Activated T-helper 1 cell treated with anti-CD3 and anti-CD28 coated beads, Interleukin-2, amount 50 U/mL, for 16 hours (primary cell): ENCODE results near the gene ITGA6.

Experiments
- DNase-seq, 2 donors: peaks; one replicate each; pipeline ENCODE4 v3.0.0-alpha.2; 2020; ENCODE audit warnings: low read depth in 1 of 2, low spot score in 1 of 2

ITGA6 gene

GRCh38 chr2:172415865-172416183 lies 11.6 kb upstream of the ITGA6 start:
- no peak for DNase-seq

- no peak for DNase-seq
These were observed 10.8 kb upstream of the ITGA6 start for GRCh38 chr2:172416447-172417058.

GRCh38 chr2:172420216-172420615 lies 7.2 kb upstream of the ITGA6 start:
- no peak for DNase-seq

GRCh38 chr2:172423160-172423559 lies 4.2 kb upstream of the ITGA6 start:
- no peak for DNase-seq

GRCh38 chr2:172425336-172425735 lies 2.0 kb upstream of the ITGA6 start:
- DNase-seq: no peak

GRCh38 chr2:172426635-172427255 lies 641 bp upstream of the ITGA6 start:
- no peak for DNase-seq

GRCh38 chr2:172427990-172428831 lies 825 bp downstream of the ITGA6 start:
- peak; percentile 40 to 46 for DNase-seq

- no peak for DNase-seq
These were observed 1.4 kb downstream of the ITGA6 start for GRCh38 chr2:172428832-172429210.

- DNase-seq: no peak
These were observed 2.0 kb downstream of the ITGA6 start for GRCh38 chr2:172429301-172429968.

- DNase-seq: no peak
These were observed 2.6 kb downstream of the ITGA6 start for GRCh38 chr2:172430027-172430426.

GRCh38 chr2:172430678-172431077 lies 3.3 kb downstream of the ITGA6 start:
- DNase-seq: no peak

- no peak for DNase-seq
These were observed 4.1 kb downstream of the ITGA6 start for GRCh38 chr2:172431463-172431862.

GRCh38 chr2:172431993-172432392 lies 4.6 kb downstream of the ITGA6 start:
- DNase-seq: no peak

GRCh38 chr2:172433144-172433543 lies 5.8 kb downstream of the ITGA6 start:
- DNase-seq: no peak

GRCh38 chr2:172434821-172435605 lies 7.6 kb downstream of the ITGA6 start:
- DNase-seq: no peak

GRCh38 chr2:172435606-172435911 lies 8.2 kb downstream of the ITGA6 start:
- DNase-seq: no peak

GRCh38 chr2:172436889-172437288 lies 9.5 kb downstream of the ITGA6 start:
- no peak for DNase-seq

- DNase-seq: no peak
These were observed 10.3 kb downstream of the ITGA6 start for GRCh38 chr2:172437419-172438341.

GRCh38 chr2:172438741-172439508 lies 11.5 kb downstream of the ITGA6 start:
- no peak for DNase-seq

GRCh38 chr2:172439509-172439860 lies 12.1 kb downstream of the ITGA6 start:
- no peak for DNase-seq
